Endothelial cell of umbilical vein (primary cell): ENCODE results near the gene TPH1. TPM values are rescaled to one million over a fixed set of nuclear protein-coding genes. Genes with fewer than 3 reads are reported as not detected.

Experiments
- BruUV-seq: library from RNA; stranded (reverse); fragments of 400-500 nt; replicated peaks from 2 replicates; lab custom pipeline; 2021; lab: Mats Ljungman, UMichigan
- CTCF ChIA-PET: fragments of 300-600, 350-600 bp; sonication (Branson Sonifier 250); formaldehyde crosslinking; loops from one replicate; lab custom pipeline; 2021; ENCODE audit warnings: antibody characterized with exemption, inconsistent platforms; lab: Charles Lee
- POLR2A ChIA-PET: fragments of 300-600, 350-600 bp; sonication (Branson Sonifier 250); formaldehyde crosslinking; loops from one replicate; lab custom pipeline; 2021; ENCODE audit warnings: antibody characterized with exemption, inconsistent platforms; lab: Charles Lee
- DNase-seq: peaks from one replicate; pipeline ENCODE4 v3.0.0-alpha.2; 2011; ENCODE audit warnings: low read depth, low spot score
- FAIRE-seq: peaks from 2 replicates; lab custom pipeline; 2011; peaks lifted over from hg19 to GRCh38; lab: Jason Lieb, UNC
- H2AFZ ChIP-seq: 2 replicates; pipeline ENCODE4 v1.6.0; 2012; ENCODE audit warnings: low read depth, low read length, control low read depth, inconsistent platforms
- H3K27ac ChIP-seq: 2 replicates; pipeline ENCODE4 v1.5.1; 2011; ENCODE audit warnings: low read depth, mild to moderate bottlenecking, control low read depth, low read length, moderate library complexity; ENCODE audit not compliant: insufficient read depth
- H3K27me3 ChIP-seq, 2 experiments: 2 replicates each; pipeline versions ENCODE4 v1.6.0 to v1.6.1; 2011; ENCODE audit warnings: low read length in 2 of 2, mixed read lengths in 1 of 2; ENCODE audit not compliant: control insufficient read depth in 2 of 2, insufficient read depth in 2 of 2
- H3K36me3 ChIP-seq, 2 experiments: 2 replicates in 1 of 2; 3 replicates in 1 of 2; pipeline ENCODE4 v1.5.1; 2011; ENCODE audit warnings: low read length in 2 of 2, mild to moderate bottlenecking in 1 of 2, moderate library complexity in 1 of 2; ENCODE audit not compliant: control insufficient read depth in 2 of 2, insufficient read depth in 2 of 2; ENCODE audit errors: extremely low read depth in 1 of 2
- H3K4me1 ChIP-seq: 3 replicates; pipeline ENCODE4 v1.5.1; 2011; ENCODE audit warnings: mild to moderate bottlenecking, low read length; ENCODE audit not compliant: control insufficient read depth, insufficient read depth; ENCODE audit errors: extremely low read depth
- H3K4me2 ChIP-seq: 2 replicates; pipeline ENCODE4 v1.6.1; 2011; ENCODE audit warnings: low read length, control low read depth, mixed read lengths; ENCODE audit not compliant: insufficient read depth
- H3K4me3 ChIP-seq, 3 experiments: fragments of 200-600 bp in 1 of 3; sonication (generic), shearing (Covaris generic) in 1 of 3; replicated peaks in 1 of 3; 2 replicates each; pipeline ENCODE4 v1.5.1; 2011 to 2016; ENCODE audit warnings: control low read depth in 3 of 3, low read length in 3 of 3, mild to moderate bottlenecking in 2 of 3, inconsistent platforms in 1 of 3, low read depth in 1 of 3, moderate library complexity in 1 of 3; ENCODE audit not compliant: insufficient read depth in 1 of 3
- H3K79me2 ChIP-seq: 2 replicates; pipeline ENCODE4 v1.6.0; 2012; ENCODE audit warnings: low read length, inconsistent platforms; ENCODE audit not compliant: control insufficient read depth, insufficient read depth
- H3K9ac ChIP-seq: replicated peaks from 2 replicates; pipeline ENCODE3; 2011; ENCODE audit warnings: low read length, control low read depth; ENCODE audit not compliant: insufficient read depth; ENCODE audit errors: extremely low read depth
- H3K9me1 ChIP-seq: replicated peaks from 3 replicates; pipeline ENCODE4 v1.6.0; 2011; ENCODE audit warnings: mild to moderate bottlenecking, low read length; ENCODE audit not compliant: control insufficient read depth, insufficient read depth; ENCODE audit errors: extremely low read depth
- H3K9me3 ChIP-seq: replicated peaks from 2 replicates; pipeline ENCODE4 v1.5.1; 2012; ENCODE audit warnings: low read length, inconsistent platforms; ENCODE audit not compliant: control insufficient read depth, insufficient read depth
- H4K20me1 ChIP-seq: replicated peaks from 2 replicates; pipeline ENCODE3; 2011; ENCODE audit warnings: mild to moderate bottlenecking, low read length; ENCODE audit not compliant: control insufficient read depth, insufficient read depth; ENCODE audit errors: extremely low read depth
- EZH2 ChIP-seq: IDR thresholded peaks from 2 replicates; pipeline ENCODE4 v1.6.1; 2012; ENCODE audit warnings: borderline replicate concordance, low read depth, mild to moderate bottlenecking, moderate library complexity, low read length, inconsistent platforms; ENCODE audit not compliant: severe bottlenecking
- FOS ChIP-seq: IDR thresholded peaks from 2 replicates; pipeline ENCODE4 v1.6.1; 2011; ENCODE audit warnings: mild to moderate bottlenecking, low read length, moderate library complexity, borderline replicate concordance; ENCODE audit not compliant: insufficient read depth
- GATA2 ChIP-seq: IDR thresholded peaks from 2 replicates; pipeline ENCODE4 v1.7.0; 2011; ENCODE audit warnings: low read depth, mild to moderate bottlenecking, moderate library complexity, mixed read lengths, low read length; ENCODE audit not compliant: insufficient read length, insufficient read depth
- JUN ChIP-seq: IDR thresholded peaks from 2 replicates; pipeline ENCODE4 v1.6.1; 2011; ENCODE audit warnings: borderline replicate concordance, low read depth; ENCODE audit not compliant: insufficient read length, insufficient read depth
- MAX ChIP-seq: IDR thresholded peaks from 2 replicates; pipeline ENCODE4 v1.6.1; 2011; ENCODE audit not compliant: insufficient read depth, insufficient read length
- MYC ChIP-seq: IDR thresholded peaks from one replicate; pipeline ENCODE4 v1.6.1; 2011; ENCODE audit warnings: mild to moderate bottlenecking, low read depth, low read length
- POLR2A ChIP-seq: IDR thresholded peaks from 2 replicates; pipeline ENCODE4 v1.6.1; 2012; ENCODE audit warnings: low read depth, mild to moderate bottlenecking, control low read depth, low read length
- POLR2AphosphoS5 ChIP-seq: IDR thresholded peaks from 2 replicates; pipeline ENCODE4 v1.6.1; 2012; ENCODE audit warnings: low read depth, mild to moderate bottlenecking, control low read depth, low read length, moderate library complexity; ENCODE audit not compliant: insufficient read depth
- dilution Hi-C: fragments of 300-500 bp; cut with MboI; formaldehyde crosslinking; loops from one replicate; pipeline ENCODE4 v1.15.0; 2019; ENCODE audit warnings: low sequenced_read_pairs; ENCODE audit not compliant: extremely low pct_ligation_motif_present
- intact Hi-C: fragments of 100-400 bp; cut with micrococcal nuclease; formaldehyde crosslinking; loops from one replicate; pipeline ENCODE4 v1.10.0; 2022
- polyA plus RNA-seq, 4 experiments: library from polyadenylated mRNA; depleted of rRNA in 3 of 4; stranded (reverse) in 3 of 4; unstranded in 1 of 4; fragments of >200 nt; gene quantifications; 2 replicates each; pipeline versions ENCODE4 v1.2.1 to v1.2.3, GENCODE V29; 2011 to 2012; ENCODE audit warnings: missing spikeins in 1 of 4
- total RNA-seq: library from RNA; stranded (reverse); gene quantifications from 2 replicates; pipeline ENCODE4 v1.2.3, GENCODE V29; 2021
- TF ChIP-seq, protein P1 (sequence below), 2 donors: IDR thresholded peaks; 1 replicate in 1 of 2; 2 replicates in 1 of 2; pipeline ENCODE4 v1.5.1; 2011; ENCODE audit warnings: low read length in 2 of 2, mild to moderate bottlenecking in 2 of 2, moderate library complexity in 2 of 2, control low read depth in 1 of 2, inconsistent platforms in 1 of 2, low read depth in 1 of 2; ENCODE audit not compliant: insufficient read depth in 1 of 2; ENCODE audit errors: extremely low read depth in 1 of 2

Gene TPH1
- total and polyA plus RNA-seq, 2 donors (not counting 3 experiments of a cell fraction or from before 2014, with no cell fraction given): 0.07 TPM

DNA sequence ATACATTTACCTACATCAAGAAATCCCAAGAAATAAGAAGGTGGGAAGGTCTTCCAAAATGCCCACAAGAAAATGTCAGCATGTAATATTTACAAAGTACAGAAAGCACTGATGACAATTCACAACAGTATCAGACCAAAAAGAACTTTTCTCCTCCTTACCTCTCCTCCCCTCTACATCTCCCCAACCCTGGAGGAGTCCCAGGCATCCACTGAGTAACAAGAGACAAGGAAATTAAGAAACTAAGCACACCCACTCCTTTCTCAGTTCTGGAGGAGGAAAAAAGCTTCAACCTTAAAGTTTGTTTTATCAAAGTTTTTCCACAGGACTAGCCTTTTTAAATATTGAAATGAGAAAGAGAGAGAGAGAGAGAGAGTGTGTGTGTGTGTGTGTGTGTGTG, 31.2 kb downstream of the TPH1 start:
- FAIRE-seq (no peak), DNase-seq (no peak)
- Histone ChIP-seq H3K79me2 (no peaks in the 10 kb centered on the region), H3K4me1 (peaks cover 9% of the 10 kb centered on the region), H3K27ac (no peak overlapping the region), H3K9ac (no peak overlapping the region), H4K20me1 (no peaks in the 10 kb centered on the region), H3K4me3 (no peak overlapping the region), H3K9me3 (no peaks in the 10 kb centered on the region), H2AFZ (no peak overlapping the region), H3K27me3 (peaks cover 11 to 16% of the 10 kb centered on the region in 2 experiments), H3K9me1 (no peaks in the 10 kb centered on the region), H3K4me2 (no peak overlapping the region), H3K36me3 (no peaks in the 10 kb centered on the region)
- intact Hi-C loops: loop anchor here (5.0 kb wide), 1 partner anchor 307 kb away; the partner anchor contains the start of genes GTF2H1 and HPS5
- dilution Hi-C loops: no loop called here
- ChIA-PET CTCF (interaction anchor here (0.9 kb wide), 1 partner anchor 101 kb away, joined by 3 read pairs; no protein-coding TSS in a partner anchor), POLR2A (no interaction called here)
- TF ChIP-seq MYC (no peak), MAX (no peak), JUN (no peak), POLR2A (no peak), FOS (no peak), GATA2 (no peak), EZH2 (no peak), POLR2AphosphoS5 (no peak)
- TF ChIP-seq, protein P1, sequence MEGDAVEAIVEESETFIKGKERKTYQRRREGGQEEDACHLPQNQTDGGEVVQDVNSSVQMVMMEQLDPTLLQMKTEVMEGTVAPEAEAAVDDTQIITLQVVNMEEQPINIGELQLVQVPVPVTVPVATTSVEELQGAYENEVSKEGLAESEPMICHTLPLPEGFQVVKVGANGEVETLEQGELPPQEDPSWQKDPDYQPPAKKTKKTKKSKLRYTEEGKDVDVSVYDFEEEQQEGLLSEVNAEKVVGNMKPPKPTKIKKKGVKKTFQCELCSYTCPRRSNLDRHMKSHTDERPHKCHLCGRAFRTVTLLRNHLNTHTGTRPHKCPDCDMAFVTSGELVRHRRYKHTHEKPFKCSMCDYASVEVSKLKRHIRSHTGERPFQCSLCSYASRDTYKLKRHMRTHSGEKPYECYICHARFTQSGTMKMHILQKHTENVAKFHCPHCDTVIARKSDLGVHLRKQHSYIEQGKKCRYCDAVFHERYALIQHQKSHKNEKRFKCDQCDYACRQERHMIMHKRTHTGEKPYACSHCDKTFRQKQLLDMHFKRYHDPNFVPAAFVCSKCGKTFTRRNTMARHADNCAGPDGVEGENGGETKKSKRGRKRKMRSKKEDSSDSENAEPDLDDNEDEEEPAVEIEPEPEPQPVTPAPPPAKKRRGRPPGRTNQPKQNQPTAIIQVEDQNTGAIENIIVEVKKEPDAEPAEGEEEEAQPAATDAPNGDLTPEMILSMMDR (IDR thresholded peaks at IDR 0.05; ENCODE audit: extremely low read depth in 1 of 2, insufficient read depth in 1 of 2, low read depth in 1 of 2, low read length in 2 of 2): no peak
- BruUV-seq: no TSS peak
